ENCODE results near the gene CSTF3. TPM values are rescaled to one million over a fixed set of nuclear protein-coding genes. Genes with fewer than 3 reads are reported as not detected.

The CSTF3 gene
- total RNA-seq, 6 donors from 2014 or later = 7.3 to 19.4 (median 16.4) TPM

DNA sequence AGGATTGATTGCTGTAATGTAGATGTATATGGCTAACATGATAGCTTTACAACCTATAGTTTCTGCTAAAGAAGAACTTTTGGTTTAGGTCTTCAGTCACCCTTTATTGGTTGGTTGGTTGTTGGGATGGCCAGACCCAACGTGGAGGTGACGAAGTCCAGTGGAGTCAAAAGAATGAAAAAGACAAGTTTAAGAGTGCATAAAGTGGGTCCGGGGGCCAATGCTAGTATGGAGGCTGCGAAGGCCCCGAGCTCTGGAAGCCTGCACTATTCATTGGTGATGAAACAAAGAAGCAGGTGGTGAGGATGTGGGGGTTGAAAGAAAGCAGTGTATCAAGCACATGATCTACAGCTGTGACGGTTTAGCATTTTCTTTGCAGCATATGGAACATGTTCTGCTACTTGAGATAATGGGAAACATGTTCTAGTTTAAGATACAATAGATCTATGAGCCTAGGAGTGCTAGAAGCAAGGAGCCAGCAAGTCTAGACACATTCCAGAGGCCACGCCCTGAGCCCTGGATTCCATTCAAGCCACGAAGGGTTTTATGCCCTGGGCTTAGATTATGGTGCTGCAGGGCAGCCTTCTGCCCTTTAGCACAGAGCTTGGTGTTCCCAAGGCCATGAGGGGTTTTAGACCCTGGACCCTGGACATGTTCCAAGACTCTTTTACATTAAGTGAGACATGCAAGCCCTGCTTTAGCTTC lies 115.6 kb downstream of the CSTF3 start:
- no peaks in the 10 kb centered on the region for H3K27me3 ChIP-seq
- peaks cover 0 to 31% (median 5%) of the 10 kb centered on the region in 4 donors for H3K36me3 ChIP-seq
- TF ChIP-seq POLR2A (IDR thresholded peaks at IDR 0.05) (no peak), EP300 (IDR thresholded peaks at IDR 0.05) (no peak), POLR2AphosphoS5 (IDR thresholded peaks at IDR 0.05) (no peak)
- TF ChIP-seq, protein P1, sequence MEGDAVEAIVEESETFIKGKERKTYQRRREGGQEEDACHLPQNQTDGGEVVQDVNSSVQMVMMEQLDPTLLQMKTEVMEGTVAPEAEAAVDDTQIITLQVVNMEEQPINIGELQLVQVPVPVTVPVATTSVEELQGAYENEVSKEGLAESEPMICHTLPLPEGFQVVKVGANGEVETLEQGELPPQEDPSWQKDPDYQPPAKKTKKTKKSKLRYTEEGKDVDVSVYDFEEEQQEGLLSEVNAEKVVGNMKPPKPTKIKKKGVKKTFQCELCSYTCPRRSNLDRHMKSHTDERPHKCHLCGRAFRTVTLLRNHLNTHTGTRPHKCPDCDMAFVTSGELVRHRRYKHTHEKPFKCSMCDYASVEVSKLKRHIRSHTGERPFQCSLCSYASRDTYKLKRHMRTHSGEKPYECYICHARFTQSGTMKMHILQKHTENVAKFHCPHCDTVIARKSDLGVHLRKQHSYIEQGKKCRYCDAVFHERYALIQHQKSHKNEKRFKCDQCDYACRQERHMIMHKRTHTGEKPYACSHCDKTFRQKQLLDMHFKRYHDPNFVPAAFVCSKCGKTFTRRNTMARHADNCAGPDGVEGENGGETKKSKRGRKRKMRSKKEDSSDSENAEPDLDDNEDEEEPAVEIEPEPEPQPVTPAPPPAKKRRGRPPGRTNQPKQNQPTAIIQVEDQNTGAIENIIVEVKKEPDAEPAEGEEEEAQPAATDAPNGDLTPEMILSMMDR (IDR thresholded peaks at IDR 0.05) = no peak
- H3K4me3 ChIP-seq = no peak overlapping the region
- H3K4me1 ChIP-seq = peaks cover 3 to 9% (median 5%) of the 10 kb centered on the region in 4 donors
- ATAC-seq (ENCODE audit: low FRiP score in 2 of 2) (no peak), DNase-seq (no peak)
- 85% methylated on average over 8 of the region's 8 CpGs for WGBS, 2 donors
- H3K27ac ChIP-seq = no peak overlapping the region
- no peaks in the 10 kb centered on the region for H3K9me3 ChIP-seq

DNA sequence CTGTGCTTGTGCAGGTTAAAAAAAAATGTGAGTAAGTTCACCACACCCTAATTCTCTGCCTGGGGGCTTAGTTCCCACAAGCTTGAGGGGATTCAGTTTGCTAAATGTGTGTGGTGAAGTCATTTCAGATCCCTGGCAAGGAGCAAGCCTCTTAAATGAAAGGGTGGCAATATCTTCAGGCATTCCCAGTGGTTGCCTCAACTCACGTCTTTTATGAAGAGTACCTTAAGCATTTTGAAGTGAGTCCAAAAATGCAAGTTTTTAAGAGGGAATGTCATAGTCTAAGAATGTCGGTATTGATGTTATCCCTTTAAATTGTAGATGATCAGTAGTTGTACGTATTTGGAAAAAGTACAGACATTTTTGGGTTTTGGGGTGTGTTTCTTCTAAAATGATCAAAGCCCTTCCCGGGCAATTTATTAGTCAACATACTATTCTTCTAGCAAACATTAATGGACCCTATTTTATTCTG lies 117.0 kb downstream of the CSTF3 start:
- WGBS, 2 donors = 78 to 83% methylated on average over 4 of the region's 4 CpGs
- TF ChIP-seq POLR2AphosphoS5 (IDR thresholded peaks at IDR 0.05) (no peak), POLR2A (IDR thresholded peaks at IDR 0.05) (no peak), EP300 (IDR thresholded peaks at IDR 0.05) (no peak)
- TF ChIP-seq, protein P1 (IDR thresholded peaks at IDR 0.05) = no peak
- Histone ChIP-seq H3K4me1 (peaks cover 10 to 15% (median 11%) of the 10 kb centered on the region in 4 donors), H3K9me3 (no peaks in the 10 kb centered on the region), H3K27me3 (no peaks in the 10 kb centered on the region), H3K27ac (no peak overlapping the region), H3K4me3 (no peak overlapping the region), H3K36me3 (peaks cover 0 to 31% (median 5%) of the 10 kb centered on the region in 4 donors)
- ATAC-seq (ENCODE audit: low FRiP score in 2 of 2) = no peak
- DNase-seq = no peak

DNA sequence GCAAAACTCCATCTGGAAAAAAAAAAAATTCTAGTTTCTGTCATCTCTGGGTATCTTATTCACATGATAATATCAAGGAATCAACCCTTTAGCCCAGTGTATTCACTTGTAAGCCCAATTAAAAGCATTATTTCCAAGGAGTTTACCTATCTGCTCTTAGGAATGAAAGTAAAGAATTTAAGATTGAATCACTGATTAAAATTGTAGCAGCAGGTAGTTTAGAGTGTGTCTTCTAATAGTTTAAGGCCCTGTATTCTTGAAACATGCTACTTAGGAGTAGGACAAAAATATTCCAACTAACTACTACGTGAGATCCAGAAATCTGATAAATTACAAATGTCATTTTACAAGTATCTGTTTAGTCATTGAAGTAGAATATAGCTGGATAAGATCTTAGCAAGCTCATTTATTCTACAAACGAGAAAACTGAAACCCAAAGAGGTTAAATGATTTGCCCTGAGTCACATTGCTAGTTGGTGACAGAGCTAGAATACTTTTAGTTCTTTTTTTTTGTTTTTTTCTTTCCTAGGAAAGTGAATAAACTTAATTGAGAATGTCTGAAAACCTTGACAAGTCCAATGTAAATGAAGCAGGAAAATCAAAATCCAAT lies 118.0 kb downstream of the CSTF3 start:
- ATAC-seq (ENCODE audit: low FRiP score in 2 of 2) = no peak
- 73 to 78% methylated on average over 2 of the region's 2 CpGs for WGBS, 2 donors
- no peaks in the 10 kb centered on the region for H3K9me3 ChIP-seq
- no peak overlapping the region for H3K27ac ChIP-seq
- TF ChIP-seq EP300 (IDR thresholded peaks at IDR 0.05) (no peak), POLR2AphosphoS5 (IDR thresholded peaks at IDR 0.05) (no peak), POLR2A (IDR thresholded peaks at IDR 0.05) (no peak)
- TF ChIP-seq, protein P1 (IDR thresholded peaks at IDR 0.05) = no peak
- H3K4me1 ChIP-seq = peaks cover 11 to 15% (median 13%) of the 10 kb centered on the region in 4 donors
- H3K4me3 ChIP-seq = no peak overlapping the region
- peaks cover 0 to 30% (median 5%) of the 10 kb centered on the region in 4 donors for H3K36me3 ChIP-seq
- H3K27me3 ChIP-seq = no peaks in the 10 kb centered on the region
- no peak for DNase-seq

DNA sequence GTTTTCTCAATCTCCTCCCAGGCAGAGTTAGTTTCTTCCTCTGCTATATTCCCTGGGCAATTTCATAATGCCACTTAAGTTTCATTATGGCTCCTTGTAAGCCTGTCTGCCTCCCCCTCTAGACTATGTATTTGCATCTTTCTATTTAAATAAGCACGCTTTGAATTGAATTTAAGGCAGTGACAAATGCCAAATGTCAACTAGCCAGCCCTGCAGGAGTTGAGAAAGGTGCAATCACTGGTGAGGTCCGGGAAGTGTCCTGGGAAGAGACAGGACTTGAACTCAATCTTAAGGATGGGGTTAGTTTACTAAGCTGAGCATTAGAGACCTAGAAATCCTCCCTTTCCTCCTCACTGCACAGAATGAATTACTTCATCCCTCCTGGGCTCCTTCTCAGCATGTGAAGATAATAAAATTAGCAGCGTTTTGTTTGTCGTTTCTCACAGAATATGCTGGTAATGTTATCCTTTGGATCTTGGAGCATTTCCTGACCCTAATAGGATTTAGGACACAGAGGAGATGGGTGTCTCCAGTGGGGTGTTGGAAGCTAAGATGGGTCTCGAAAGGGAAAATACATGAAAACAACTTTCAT lies 120.3 kb downstream of the CSTF3 start:
- H3K27ac ChIP-seq = peak overlapping the region in 1 of 4 donors; percentile 97
- peaks cover 0 to 20% (median 5%) of the 10 kb centered on the region in 4 donors for H3K36me3 ChIP-seq
- peak overlapping the region in 2 of 4 donors; percentile 85 to 92 for H3K4me3 ChIP-seq
- peaks cover 11 to 15% (median 13%) of the 10 kb centered on the region in 4 donors for H3K4me1 ChIP-seq
- DNase-seq = no peak
- TF ChIP-seq POLR2AphosphoS5 (IDR thresholded peaks at IDR 0.05) (no peak), POLR2A (IDR thresholded peaks at IDR 0.05) (no peak), EP300 (IDR thresholded peaks at IDR 0.05) (no peak)
- TF ChIP-seq, protein P1 (IDR thresholded peaks at IDR 0.05) = no peak
- no peaks in the 10 kb centered on the region for H3K27me3 ChIP-seq
- ATAC-seq (ENCODE audit: low FRiP score in 2 of 2) = no peak
- 73% methylated on average over 5 of the region's 5 CpGs for WGBS, 2 donors
- no peaks in the 10 kb centered on the region for H3K9me3 ChIP-seq

Measured in upper lobe of left lung (tissue), 6 donors.